MCF 10A (cell line): ENCODE results near the gene CTSA. TPM values are rescaled to one million over a fixed set of nuclear protein-coding genes. Genes with fewer than 3 reads are reported as not detected.

Source experiments
- BruUV-seq: library from RNA; stranded (reverse); fragments of 400-500 nt; replicated peaks from 2 replicates; lab custom pipeline; 2021; lab: Mats Ljungman, UMichigan
- CTCF ChIA-PET: fragments of 300-600 bp; sonication (Branson Sonifier 250); formaldehyde crosslinking; extraction: SDS; loops from one replicate; lab custom pipeline; 2021; ENCODE audit warnings: antibody characterized with exemption, inconsistent platforms; lab: Yijun Ruan, JAX
- POLR2A ChIA-PET: fragments of 300-600, 350-650 bp; sonication (Branson Sonifier 250); formaldehyde crosslinking; extraction: SDS; loops from one replicate; lab custom pipeline; 2020; ENCODE audit warnings: antibody characterized with exemption, inconsistent platforms; lab: Yijun Ruan, JAX
- DNase-seq: peaks from one replicate; pipeline ENCODE4 v3.0.0-alpha.2; 2018; ENCODE audit not compliant: unreplicated experiment
- H3K27ac Mint-ChIP-seq: one replicate; pipeline ENCODE4 v1.8.0; 2022; ENCODE audit warnings: mild to moderate bottlenecking, low read depth, mixed read lengths; ENCODE audit not compliant: unreplicated experiment
- H3K27me3 Mint-ChIP-seq: one replicate; pipeline ENCODE4 v1.8.0; 2022; ENCODE audit warnings: mixed read lengths; ENCODE audit not compliant: insufficient read depth, unreplicated experiment
- H3K36me3 Mint-ChIP-seq: one replicate; pipeline ENCODE4 v1.8.0; 2022; ENCODE audit warnings: mild to moderate bottlenecking, moderate library complexity, mixed read lengths; ENCODE audit not compliant: insufficient read depth, unreplicated experiment
- H3K4me1 Mint-ChIP-seq: one replicate; pipeline ENCODE4 v1.8.0; 2022; ENCODE audit warnings: mixed read lengths; ENCODE audit not compliant: insufficient read depth, unreplicated experiment
- H3K4me3 Mint-ChIP-seq: one replicate; pipeline ENCODE4 v1.8.0; 2022; ENCODE audit warnings: mild to moderate bottlenecking, moderate library complexity, mixed read lengths; ENCODE audit not compliant: unreplicated experiment
- H3K9me3 Mint-ChIP-seq: one replicate; pipeline ENCODE4 v1.8.0; 2022; ENCODE audit warnings: mixed read lengths; ENCODE audit not compliant: unreplicated experiment
- intact Hi-C: fragments of 100-400 bp; cut with micrococcal nuclease; formaldehyde crosslinking; loops from 2 replicates; pipeline ENCODE4 v1.14.1; 2022
- total RNA-seq: library from RNA; stranded (reverse); gene quantifications from 2 replicates; pipeline ENCODE4 v1.2.3, GENCODE V29; 2022
- TF ChIP-seq, protein P1 (sequence below): fragments of 200-600 bp; IDR thresholded peaks from one replicate; pipeline ENCODE4 v1.8.0; 2022; ENCODE audit warnings: antibody characterized with exemption, mild to moderate bottlenecking; ENCODE audit not compliant: unreplicated experiment

Gene CTSA
- total RNA-seq, 1 experiment from 2014 or later = 25.3 TPM

DNA sequence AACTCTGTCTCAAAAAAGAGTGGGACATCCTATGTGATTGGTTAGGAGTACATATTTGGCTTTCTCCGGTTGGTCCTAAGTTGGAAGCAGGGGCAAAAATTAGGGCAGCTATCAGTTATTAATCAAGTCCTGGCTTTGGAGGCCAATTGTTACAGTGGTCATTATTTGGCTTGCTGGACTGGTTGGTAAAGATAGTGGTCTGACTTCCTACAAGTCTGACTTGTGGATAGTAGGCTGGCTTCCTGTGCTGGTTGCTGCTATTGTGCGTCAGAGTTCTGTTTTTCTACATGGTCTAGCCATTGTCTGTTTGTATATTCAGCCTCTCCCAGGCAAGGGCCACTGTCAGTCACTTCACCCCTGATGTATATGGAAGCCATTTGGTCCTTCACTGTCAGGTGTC lies 40.9 kb upstream of the CTSA start:
- BruUV-seq = no TSS peak
- Mint-ChIP-seq H3K9me3 (no peaks in the 10 kb centered on the region), H3K36me3 (peaks cover 41% of the 10 kb centered on the region), H3K27ac (no peak overlapping the region), H3K27me3 (no peaks in the 10 kb centered on the region), H3K4me1 (no peaks in the 10 kb centered on the region), H3K4me3 (no peak overlapping the region)
- POLR2A ChIA-PET = interaction anchor here (0.7 kb wide), 1 partner anchor 1500 kb away, joined by 3 read pairs; no protein-coding TSS in a partner anchor
- intact Hi-C loops = no loop called here
- TF ChIP-seq, protein P1, sequence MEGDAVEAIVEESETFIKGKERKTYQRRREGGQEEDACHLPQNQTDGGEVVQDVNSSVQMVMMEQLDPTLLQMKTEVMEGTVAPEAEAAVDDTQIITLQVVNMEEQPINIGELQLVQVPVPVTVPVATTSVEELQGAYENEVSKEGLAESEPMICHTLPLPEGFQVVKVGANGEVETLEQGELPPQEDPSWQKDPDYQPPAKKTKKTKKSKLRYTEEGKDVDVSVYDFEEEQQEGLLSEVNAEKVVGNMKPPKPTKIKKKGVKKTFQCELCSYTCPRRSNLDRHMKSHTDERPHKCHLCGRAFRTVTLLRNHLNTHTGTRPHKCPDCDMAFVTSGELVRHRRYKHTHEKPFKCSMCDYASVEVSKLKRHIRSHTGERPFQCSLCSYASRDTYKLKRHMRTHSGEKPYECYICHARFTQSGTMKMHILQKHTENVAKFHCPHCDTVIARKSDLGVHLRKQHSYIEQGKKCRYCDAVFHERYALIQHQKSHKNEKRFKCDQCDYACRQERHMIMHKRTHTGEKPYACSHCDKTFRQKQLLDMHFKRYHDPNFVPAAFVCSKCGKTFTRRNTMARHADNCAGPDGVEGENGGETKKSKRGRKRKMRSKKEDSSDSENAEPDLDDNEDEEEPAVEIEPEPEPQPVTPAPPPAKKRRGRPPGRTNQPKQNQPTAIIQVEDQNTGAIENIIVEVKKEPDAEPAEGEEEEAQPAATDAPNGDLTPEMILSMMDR = no peak
- CTCF ChIA-PET = interaction anchor here (1.9 kb wide), 1 partner anchor 51 kb away, joined by 4 read pairs; no protein-coding TSS in a partner anchor
- DNase-seq = no peak

DNA sequence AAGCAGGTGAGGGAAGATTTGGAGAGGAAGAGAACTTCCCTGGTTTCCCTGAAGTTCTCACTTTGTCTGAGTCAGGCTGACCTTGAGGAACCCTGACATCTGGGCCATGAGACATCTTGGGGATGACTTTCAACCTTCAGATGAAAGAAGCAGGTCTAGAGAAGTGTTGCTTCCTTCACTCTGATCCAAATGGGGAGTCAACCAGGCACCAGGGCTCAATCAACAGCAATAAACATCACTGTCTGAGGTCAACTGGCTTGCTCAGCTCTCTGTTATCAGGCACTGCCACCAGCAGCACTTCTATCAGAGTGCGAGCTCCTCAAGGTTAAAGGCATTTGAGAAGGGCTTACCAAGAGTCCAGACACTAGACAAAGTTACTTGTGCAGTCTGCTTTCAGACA lies 40.2 kb upstream of the CTSA start:
- no peak overlapping the region for H3K27ac Mint-ChIP-seq
- DNase-seq = no peak
- ChIA-PET CTCF (interaction anchor here (1.7 kb wide), 1 partner anchor 12 kb away, joined by 4 read pairs; no protein-coding TSS in a partner anchor), POLR2A (interaction anchor here (0.5 to 1.2 kb wide), 3 partner anchors 8 to 352 kb away, joined by 3 to 4 read pairs (median 3); partner anchors contain the start of gene SNX21)
- peaks cover 36% of the 10 kb centered on the region for H3K36me3 Mint-ChIP-seq
- H3K4me3 Mint-ChIP-seq = no peak overlapping the region
- no peaks in the 10 kb centered on the region for H3K9me3 Mint-ChIP-seq
- intact Hi-C loops = no loop called here
- no peaks in the 10 kb centered on the region for H3K4me1 Mint-ChIP-seq
- TF ChIP-seq, protein P1 = no peak
- no peaks in the 10 kb centered on the region for H3K27me3 Mint-ChIP-seq
- no TSS peak for BruUV-seq

DNA sequence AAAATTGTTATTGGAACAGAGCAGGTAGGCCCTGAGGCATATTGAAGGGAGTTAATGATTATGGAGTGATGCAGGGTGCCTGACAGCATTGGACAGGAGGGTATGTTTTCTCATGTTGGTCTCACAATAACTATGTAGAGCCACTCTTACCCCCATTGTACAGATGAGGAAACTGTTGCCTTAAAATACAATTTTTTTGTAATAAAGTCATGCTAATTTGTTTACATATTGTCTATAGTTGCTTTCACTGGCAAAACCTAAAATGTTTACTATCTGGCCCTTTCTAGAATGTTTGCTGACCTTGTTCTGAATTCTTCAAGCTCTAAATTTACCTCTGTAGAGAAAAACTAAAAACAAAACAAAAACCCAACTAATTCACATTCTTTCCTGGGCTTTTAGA lies 39.6 kb upstream of the CTSA start:
- POLR2A ChIA-PET = interaction anchor here (1.0 to 1.2 kb wide), 2 partner anchors 9 to 18 kb away, joined by 3 to 4 read pairs; partner anchors contain the start of gene SNX21
- H3K27me3 Mint-ChIP-seq = no peaks in the 10 kb centered on the region
- CTCF ChIA-PET = interaction anchor here (0.6 to 1.7 kb wide), 2 partner anchors 12 to 63 kb away, joined by 3 to 4 read pairs; no protein-coding TSS in a partner anchor

DNA sequence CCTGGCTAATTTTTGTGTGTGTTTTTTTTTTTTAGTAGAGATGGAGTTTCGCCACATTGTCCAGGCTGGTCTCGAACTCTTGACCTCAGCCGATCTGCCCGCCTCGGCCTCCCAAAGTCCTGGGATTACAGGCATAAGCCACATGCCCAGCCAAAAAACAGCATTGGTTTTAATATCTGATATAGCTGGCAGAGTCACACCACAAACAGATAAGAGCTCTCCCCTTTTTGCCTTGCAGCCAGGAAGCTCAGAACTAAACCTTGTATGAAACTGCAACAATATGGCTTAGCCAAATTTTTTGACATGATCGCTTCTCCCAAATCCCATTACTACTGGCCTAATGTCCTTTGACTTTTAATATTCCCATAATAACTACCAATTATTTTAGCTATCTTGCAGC lies 38.8 kb upstream of the CTSA start:
- intact Hi-C loops = no loop called here
- Mint-ChIP-seq H3K4me3 (no peak overlapping the region), H3K36me3 (peaks cover 34% of the 10 kb centered on the region), H3K27me3 (no peaks in the 10 kb centered on the region), H3K4me1 (no peaks in the 10 kb centered on the region), H3K27ac (no peak overlapping the region), H3K9me3 (no peaks in the 10 kb centered on the region)
- POLR2A ChIA-PET = interaction anchor here (0.7 to 1.7 kb wide), 4 partner anchors 16 to 183 kb away, joined by 3 to 8 read pairs (median 6); partner anchors contain the start of genes PCIF1 and ZSWIM1
- no TSS peak for BruUV-seq
- CTCF ChIA-PET = interaction anchor here (0.6 to 1.8 kb wide), 8 partner anchors 14 to 135 kb away, joined by 3 to 6 read pairs (median 3); no protein-coding TSS in a partner anchor
- TF ChIP-seq, protein P1 = no peak
- DNase-seq = no peak

More for the DNA sequence above, 39.6 kb upstream of the CTSA start:
- peaks cover 30% of the 10 kb centered on the region for H3K36me3 Mint-ChIP-seq
- DNase-seq = no peak
- H3K27ac Mint-ChIP-seq = no peak overlapping the region
- no TSS peak for BruUV-seq
- H3K4me3 Mint-ChIP-seq = no peak overlapping the region
- H3K9me3 Mint-ChIP-seq = no peaks in the 10 kb centered on the region
- intact Hi-C loops = no loop called here
- no peaks in the 10 kb centered on the region for H3K4me1 Mint-ChIP-seq
- TF ChIP-seq, protein P1 = no peak
